NCI-H460 (cell line): ENCODE results near the gene CCNE1. TPM values are rescaled to one million over a fixed set of nuclear protein-coding genes. Genes with fewer than 3 reads are reported as not detected.
A peak's percentile ranks its signal among the peaks of the same experiment; 100 is the strongest.

ENCODE experiments used
- DNase-seq: peaks from one replicate; pipeline ENCODE4 v3.0.0-alpha.2; 2016; ENCODE audit warnings: low read depth; ENCODE audit errors: extremely low read depth
- polyA plus RNA-seq: library from polyadenylated mRNA; depleted of rRNA; stranded (reverse); fragments of >200 nt; gene quantifications from 2 replicates; pipeline ENCODE4 v1.2.3, GENCODE V29; 2014; cell fraction: nucleus; rRNA removed
- total RNA-seq: library from RNA; depleted of rRNA; stranded (reverse); fragments of >200 nt; shearing (Covaris generic); gene quantifications from 2 replicates; pipeline ENCODE4 v1.2.3, GENCODE V29; 2014; rRNA removed

Gene CCNE1
- 5.4 and 5.6 TPM in 2 replicates for total RNA-seq
- polyA plus RNA-seq: 7.7 and 10.8 TPM in 2 replicates

DNA sequence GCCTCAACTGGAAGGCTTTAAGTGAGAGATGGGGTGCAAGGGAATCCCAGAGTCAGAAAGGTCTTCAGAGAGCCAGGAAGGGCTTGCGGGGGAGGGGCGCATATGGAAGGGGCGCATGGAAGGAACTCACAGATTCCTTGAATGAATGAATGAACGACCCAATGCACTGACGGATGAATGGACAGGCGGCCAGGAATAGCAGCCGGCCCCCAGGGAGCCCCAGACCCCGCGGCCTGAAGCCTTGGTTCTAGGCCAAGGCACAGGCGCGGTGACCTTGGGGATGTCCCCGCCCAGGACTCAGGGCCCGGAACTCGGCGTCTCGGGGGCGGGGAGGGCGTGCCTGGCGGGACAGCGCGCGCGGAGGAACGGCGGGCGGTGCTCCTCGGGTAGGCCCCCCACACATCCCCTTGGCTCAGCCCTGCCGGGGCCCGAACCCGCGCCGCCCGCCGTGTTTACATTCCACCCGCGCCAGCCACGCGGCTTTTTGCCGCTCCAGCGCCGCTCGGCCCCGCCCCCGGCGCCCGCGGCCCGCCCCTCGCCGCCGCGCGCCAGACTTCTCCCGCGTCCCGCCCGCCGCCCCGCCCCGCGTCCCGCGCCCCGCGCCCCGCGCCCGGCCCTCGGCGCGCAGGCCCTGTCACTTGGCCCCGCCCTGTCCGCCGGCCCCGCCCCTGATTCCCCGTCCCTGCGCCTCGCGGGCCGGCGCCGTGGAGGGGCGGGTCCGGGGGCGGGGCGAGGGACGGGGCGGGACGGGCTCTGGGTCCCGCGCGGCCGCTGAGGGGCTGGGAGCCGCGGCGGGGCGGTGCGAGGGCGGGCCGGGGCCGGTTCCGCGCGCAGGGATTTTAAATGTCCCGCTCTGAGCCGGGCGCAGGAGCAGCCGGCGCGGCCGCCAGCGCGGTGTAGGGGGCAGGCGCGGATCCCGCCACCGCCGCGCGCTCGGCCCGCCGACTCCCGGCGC, at the start of gene CCNE1:
Gene CCNE1 (plus strand): TSS at position 867 of the 955 bp plus-strand sequence. CDS start 565 bp downstream, outside the sequence.
- DNase-seq: peak; percentile 79

DNA sequence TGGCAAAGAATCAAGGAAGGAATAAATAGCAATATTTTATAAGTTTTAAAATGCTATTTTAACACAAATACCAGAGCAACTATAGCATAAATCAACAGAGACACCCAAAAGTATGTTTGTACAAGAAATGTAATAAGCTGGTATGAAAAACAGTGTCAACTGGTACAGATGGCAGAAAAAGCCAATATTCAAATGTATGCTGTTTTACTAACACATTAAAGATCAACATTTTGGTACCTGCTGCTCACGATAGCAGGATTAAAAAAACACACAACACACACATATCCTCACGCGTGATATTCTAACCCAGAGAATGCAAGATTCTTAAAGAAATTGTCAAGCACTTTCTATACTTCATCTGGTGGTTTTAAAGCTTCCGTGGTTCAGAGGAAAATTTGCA, 48.6 kb upstream of the CCNE1 start:
- no peak for DNase-seq

DNA sequence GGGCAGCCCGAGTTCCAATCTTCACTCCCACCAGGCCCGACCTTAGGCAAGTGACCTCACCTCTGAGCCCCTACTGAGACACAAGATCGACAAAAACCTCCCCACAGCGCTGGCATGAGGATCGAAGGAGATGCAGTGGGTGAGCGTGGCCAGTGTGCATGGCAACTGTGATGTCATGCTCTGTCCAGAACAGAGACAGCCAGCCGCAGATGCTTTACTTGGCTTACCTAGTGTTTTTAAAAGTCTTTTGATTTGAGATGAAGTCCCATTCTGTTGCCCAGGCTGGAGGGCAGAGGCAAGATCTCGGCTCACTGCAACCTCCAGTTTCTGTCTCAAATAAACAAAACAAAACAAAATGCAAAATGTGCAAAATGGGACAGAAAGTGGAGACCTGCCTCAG, 47.4 kb upstream of the CCNE1 start:
- DNase-seq: no peak

DNA sequence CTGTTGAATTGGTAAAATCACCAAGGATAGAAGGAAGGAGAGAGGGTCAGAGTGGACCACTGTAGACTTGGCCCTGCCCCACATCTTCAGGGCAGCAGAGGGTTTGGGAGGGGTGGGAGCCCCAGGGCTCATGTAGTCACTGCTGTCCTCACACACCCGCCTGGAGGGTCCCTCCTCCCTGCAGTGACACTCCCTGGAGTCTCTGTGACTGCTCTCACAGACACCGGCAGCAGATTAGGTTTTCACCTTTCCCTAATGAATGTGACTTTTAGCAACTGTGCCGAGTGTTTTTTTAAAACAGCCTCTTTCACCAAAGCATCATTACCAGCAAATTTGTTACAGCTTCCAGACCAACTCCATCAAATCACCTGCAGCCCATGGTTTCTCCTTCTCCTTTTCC, 45.7 kb upstream of the CCNE1 start:
- DNase-seq: no peak

DNA sequence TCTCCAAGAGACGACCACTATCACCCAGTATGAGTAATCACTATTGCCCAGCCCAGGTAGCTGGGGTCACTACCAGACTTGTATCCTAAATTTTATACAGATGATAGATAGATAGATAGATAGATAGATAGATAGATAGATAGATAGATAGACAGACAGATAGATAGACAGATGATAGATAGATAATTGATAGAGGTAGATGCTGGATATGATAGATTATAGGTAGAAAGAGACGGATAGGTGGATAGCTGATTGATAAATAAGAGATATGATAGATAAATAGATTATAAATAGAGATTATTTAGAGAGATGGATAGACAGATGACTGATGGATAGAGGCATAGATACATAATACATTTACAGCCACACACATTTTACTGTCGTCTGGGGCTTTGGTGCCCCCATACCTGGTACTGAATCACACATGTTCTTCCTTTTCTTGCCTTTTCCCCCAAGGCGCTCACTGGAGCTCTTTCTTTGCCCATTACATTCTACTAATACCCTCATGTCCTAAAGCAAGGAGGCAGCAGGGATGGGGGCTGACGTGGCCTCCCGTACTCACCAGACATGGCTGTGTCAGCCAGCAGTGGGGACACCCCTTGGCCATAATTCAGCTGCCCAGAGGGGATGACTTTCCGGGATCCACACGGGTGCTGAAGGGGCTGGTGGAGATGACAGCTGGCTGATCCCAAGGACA, 44.6 kb upstream of the CCNE1 start:
- DNase-seq: no peak

DNA sequence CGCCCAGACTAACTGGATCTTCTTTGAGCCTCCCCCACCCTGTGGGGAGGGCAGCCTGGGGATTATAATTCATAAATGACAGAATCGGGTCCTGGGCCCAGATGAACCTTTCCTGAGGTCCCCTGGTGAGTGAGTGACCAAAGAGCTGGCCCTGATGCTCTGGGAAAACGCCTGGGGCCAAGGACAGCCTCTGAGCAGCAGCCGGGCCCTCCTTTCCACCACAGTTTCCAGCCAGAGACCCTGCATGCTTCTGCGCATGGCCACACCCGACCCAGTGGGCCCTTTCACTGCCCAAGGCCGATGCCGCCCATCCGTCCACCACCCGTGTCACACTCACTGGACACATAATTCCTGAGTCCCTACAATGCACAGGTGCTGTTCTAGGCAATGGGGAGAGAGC, 43.6 kb upstream of the CCNE1 start:
- DNase-seq: no peak

DNA sequence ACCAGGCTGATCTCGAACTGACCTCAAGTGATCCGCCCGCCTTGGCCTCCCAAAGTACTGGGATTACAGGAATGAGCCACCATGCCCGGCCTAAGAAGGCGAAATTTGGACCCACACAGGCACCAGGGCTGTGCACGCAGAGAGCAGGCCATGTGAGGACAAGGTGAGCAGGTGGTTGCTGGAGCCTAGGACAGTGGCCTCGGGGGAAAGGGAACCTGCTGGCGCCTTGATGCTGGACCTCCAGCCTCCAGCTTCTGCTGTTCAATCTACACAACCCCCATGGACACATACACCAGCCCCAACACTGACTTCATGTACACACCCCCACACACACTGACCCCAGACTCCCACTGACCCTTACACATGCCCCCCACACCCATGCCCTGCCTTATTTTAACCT, 41.8 kb upstream of the CCNE1 start:
- no peak for DNase-seq

DNA sequence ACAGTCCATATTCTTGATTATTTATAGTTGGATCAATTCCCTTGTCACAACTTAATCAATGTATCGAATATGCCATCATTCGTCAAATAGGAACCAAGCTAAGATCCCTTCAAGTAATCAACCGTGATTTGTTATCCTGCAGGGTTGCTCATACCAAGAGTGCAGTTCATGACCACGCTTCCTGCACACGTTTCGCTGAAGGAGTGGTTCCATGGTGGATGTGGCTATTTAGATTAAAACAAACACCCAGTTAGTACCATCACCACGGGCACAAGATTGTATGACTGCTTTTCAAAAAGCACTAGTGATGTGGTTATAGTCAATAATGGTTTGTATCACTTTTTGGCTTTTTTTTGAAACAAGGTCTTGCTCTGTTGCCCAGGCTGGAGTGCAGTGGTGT, 41.1 kb upstream of the CCNE1 start:
- no peak for DNase-seq

DNA sequence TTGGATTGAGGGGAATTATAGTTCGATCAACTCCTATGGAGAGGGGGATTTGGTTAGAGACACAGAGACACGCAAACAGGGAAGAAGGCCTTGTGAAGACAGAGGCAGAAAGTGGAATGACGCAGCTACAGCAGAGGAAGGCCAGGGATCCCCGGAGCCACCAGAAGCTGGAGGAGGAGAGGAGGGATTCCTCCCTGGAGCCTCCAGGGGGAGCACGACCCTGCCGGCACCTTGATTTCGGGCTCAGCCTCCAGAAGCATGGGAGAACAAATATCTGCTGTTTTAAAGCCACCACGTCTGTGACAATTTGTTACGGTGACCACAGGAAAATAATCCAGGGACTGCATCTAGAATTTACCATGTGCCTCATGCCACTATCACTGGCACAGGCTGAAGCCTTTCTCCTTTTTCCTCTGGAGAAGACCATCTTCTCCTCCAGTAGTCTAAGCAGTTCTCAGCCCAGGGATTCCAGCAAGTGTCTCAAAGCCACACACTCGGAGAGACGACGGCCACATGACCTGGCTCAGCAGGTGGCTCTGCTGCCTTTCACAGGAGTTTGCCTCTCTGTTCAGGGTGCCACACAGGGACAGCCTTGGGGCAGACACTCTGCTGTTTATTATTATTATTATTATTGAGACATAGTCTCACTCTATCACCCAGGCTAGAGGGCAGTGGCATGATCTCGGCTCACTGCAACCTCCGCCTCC, 39.9 kb upstream of the CCNE1 start:
- peak; percentile 24 for DNase-seq

DNA sequence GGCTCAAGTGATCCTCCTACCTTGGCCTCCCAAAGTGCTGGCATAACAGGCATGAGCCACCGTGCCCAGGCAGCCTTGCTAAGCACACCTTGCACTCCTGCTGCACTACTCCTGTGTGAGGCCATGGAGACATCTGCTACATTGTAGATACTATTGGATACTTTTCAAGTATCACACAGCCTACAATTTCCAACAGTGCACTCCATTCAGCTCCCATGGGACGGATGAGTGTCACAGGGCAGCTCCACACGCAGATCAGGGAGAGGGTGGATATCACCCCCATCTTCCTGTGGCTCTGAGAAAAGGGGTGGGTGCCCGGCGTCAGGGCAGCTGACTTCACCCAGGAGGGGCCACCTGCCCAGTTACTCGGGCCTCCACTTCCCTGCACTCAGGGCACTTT, 39.1 kb upstream of the CCNE1 start:
- DNase-seq: no peak

DNA sequence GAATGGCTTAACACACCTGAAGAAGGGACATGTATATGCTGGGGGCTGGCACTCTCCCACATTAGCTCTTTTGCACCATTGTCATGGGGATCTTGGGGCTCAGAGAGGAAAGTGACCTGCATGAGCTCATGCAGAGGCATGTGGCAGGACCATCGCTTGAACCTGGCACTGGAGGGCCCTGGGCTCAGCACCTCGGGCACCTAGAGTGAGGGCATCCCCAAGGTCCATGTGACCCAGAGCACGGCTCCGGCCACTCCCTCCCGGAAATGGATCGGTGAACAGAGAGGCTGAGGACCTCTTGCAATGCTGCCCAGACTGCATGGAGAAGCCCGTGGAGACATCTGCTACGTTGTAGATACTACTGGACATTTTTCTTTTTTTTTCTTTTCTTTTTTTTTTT, 38.6 kb upstream of the CCNE1 start:
- DNase-seq: no peak

DNA sequence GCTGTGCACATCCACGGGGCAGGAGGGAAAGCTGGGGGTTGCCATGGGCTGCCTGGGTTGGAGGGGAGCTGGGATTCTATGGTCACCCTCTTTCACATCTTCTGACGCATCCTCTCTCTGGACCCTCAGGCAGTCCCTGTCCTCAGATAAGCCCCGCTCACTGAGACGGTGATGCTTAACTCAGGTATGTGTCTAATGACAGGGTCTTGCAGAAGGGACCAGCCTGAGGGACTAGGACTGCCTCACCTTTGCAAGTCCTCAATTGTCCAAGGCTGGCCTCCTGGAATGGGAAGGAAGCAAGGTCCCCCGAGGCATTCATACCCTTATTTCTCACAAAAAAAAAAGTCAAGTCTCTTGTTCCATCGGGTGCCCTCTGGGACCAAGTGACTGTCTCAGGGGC, 37.7 kb upstream of the CCNE1 start:
- DNase-seq: no peak

DNA sequence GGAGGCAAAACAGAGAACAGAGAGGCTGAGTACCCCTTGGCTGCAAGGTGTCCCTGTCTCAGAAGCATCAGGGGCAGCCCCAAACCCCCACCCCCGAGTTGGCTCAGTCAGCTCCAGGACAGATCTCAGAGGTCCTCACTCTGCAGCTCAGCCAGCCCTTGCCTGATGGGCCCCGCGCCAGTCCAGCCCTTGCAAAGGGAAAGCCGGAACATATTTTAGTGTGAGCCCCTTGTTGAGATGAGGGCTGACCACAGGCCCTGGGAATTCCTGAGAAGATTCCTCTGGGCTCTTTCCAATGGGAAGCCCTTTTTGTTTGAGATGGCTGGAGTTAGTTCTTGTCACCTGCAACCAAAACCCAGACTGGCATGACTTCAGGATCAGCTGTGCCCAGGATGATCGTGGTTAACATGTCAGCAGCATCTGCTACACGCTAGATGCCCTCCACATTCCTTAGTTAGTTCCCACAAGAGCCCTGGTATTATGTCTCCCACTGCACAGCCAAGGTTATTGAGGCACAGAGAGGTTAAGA, 33.9 kb upstream of the CCNE1 start:
- DNase-seq: no peak

DNA sequence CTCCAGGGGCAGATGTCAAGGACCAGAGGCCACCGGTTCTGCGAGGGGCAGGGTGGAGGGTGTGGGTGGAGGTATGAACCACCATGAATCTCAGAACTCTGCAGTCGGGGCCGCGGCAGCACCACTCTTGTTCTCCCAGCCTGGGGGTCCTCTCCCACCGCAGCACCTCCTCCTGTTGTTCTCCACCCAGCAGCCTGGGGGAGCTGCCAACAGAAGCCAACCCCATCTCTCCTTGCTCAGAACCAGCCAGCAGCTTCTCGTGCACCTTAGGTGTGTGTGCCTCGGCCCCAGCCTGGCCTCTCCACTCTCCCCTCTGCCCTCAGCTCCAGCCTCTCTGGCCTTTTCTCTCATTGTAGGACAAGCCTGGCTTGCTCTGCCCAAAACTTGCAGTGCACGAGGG, 31.9 kb upstream of the CCNE1 start:
- DNase-seq: no peak

DNA sequence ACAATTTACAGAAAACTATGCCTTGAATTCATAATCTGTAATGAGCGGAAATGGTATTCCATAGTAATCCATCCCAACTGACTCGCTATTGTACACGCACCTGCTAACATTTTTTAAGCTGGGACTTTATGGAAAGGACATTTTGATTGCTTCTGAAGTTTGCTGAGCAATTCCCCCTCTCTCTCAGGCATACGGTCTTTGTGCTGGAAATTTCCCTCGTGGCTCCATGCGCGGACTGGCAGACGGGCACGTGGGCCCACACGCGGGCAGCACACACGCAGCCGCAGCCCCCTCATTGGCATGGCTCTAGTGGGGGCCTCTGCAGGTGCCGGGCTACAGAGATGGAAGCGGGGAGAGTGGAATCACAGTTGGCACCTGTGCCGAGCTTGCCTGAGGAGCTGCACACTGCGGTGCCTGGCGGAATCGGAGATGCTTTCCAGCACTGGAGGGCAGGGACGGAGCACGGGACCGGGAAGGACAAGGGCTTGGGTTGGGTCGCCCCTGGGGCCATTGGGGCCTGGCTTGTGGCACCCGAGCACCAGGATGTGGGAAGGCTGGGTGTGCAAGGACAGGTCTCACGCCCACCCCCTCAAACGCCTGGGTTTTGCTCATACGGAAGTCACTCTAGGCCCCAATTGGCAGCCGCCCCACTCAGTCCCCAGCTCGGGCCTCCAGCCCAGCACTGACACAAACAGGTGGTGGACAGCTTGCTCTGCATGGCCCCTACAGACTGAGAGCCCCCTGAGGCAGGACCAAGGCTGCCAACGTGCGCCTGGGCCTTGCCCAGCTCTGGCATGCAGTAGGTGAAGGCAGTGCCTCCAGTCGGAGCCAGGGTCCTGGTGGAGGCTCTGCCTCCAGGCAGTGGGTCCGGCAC, 30.2 kb upstream of the CCNE1 start:
- no peak for DNase-seq

DNA sequence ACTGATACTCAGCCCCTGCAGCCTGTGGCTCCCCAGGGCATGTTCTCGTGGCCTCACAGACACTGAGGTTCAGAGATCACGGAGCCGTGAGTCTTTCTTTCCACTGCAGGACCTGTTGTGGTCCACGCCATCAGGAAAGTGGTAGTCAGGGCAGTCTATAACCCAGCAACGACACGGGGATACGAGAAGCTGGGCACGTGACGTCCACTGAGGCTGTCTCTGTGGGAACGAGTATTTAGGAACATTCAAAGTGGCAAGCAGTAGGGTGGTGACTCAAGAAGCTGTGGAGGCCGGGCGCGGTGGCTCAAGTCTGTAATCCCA, 29.6 kb upstream of the CCNE1 start:
- DNase-seq: no peak

DNA sequence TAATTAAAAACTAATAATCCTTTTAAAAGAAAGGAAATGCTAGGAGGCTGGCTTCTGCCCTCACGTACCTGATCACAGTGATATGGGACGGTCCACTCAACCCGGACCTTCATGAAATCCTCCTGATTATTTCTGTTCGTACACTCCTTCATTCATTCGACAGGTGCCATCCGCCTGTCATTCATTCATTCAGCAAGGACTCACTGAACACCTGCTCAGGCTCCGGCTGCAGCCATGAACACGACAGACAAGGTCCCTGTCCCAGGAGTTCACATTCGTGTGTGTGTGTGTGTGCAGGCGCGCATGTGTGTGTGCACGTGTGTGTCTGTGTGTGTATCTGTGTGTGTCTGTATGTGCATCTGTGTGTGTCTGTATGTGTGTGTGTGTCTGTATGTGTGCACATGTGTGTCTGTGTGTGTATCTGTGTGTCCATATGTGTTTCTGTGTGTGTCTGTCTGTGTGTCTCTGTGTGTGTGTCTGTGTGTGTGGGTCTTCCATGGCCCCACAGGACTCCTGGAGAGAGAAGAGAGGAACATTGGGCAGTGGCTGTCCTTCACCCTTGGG, 28.1 kb upstream of the CCNE1 start:
- DNase-seq: no peak

DNA sequence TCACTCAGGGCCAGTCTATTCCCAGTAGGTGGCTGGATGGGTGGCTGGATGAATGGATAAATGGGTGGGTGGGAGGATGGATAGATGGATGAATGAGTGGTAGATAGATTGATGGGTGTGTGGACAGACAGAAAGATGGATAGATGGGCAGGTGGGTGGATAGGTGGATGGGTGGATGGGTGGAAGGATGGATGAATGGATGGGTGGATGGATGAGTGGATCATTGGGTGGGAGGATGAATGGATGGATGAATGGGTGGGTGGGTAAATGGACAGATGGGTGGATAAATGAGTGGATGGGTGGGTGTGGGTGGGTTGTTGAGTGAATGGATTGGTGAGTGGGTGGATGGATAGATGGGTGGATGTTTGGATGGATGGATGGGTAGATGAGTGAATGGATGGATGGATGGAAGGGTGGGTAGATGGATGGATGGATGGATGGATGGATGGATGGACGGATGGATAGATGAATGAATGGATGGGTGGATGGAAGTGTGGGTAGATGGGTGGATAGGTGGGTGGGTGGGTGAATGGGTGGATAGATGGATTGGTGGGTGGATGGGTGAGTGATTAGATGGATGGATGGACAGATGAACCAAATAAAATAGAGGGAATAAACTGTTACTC, 27.1 kb upstream of the CCNE1 start:
- no peak for DNase-seq

DNA sequence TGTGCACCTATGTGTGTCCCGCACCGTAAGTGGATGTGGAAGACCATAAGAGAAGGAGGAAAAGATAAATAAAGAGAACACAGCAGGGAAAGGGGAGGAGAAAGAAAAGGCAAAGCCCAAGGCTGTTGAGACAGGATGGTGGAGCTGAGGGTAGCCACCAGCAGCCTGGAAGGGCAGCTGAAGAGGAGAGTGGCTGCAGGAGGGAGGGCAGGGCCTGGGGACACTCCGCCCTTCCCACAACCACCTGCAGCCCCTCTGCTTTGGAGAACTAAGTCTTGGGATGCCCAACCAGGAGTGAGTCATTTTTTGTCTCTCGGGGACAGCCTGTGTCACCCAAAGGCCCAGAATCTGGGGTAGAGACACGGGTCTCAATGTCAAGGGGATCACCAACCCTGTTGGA, 26.4 kb upstream of the CCNE1 start:
- DNase-seq: no peak
